GM19395 (cell line): ENCODE measurements around the gene ARL6.

Experiments
- ATAC-seq: cut with Tn5 transposase; IDR thresholded peaks from one replicate; pipeline ENCODE4 v1.9.1; 2021; ENCODE audit warnings: mild to moderate bottlenecking, moderate library complexity; ENCODE audit not compliant: unreplicated experiment

The ARL6 gene

GRCh38 chr3:97764407-97765238, at the start of gene ARL6:
TSS of gene ARL6 (plus strand) at chr3:97764758. CDS start at chr3:97768108, 3,350 bp downstream.
- ATAC-seq: peak; percentile 96

- peak; percentile 89 for ATAC-seq
Observed at GRCh38 chr3:97719156-97719821, 45.3 kb upstream of the ARL6 start.

- no peak for ATAC-seq
Observed at GRCh38 chr3:97720417-97720816, 44.1 kb upstream of the ARL6 start.

GRCh38 chr3:97721446-97721845, 43.1 kb upstream of the ARL6 start:
- no peak for ATAC-seq

- ATAC-seq: no peak
Observed at GRCh38 chr3:97736928-97737327, 27.6 kb upstream of the ARL6 start.

- ATAC-seq: no peak
Observed at GRCh38 chr3:97738761-97739160, 25.8 kb upstream of the ARL6 start.

- no peak for ATAC-seq
Observed at GRCh38 chr3:97742036-97742435, 22.5 kb upstream of the ARL6 start.

- ATAC-seq: no peak
Observed at GRCh38 chr3:97744289-97744688, 20.3 kb upstream of the ARL6 start.

GRCh38 chr3:97763586-97764406, 762 bp upstream of the ARL6 start:
- ATAC-seq: peak; percentile 55

- ATAC-seq: no peak
Observed at GRCh38 chr3:97765336-97765735, 778 bp downstream of the ARL6 start.

GRCh38 chr3:97772926-97773325, 8.4 kb downstream of the ARL6 start:
- no peak for ATAC-seq

- no peak for ATAC-seq
Observed at GRCh38 chr3:97778152-97778551, 13.6 kb downstream of the ARL6 start.

GRCh38 chr3:97793420-97794019, 29.0 kb downstream of the ARL6 start:
- no peak for ATAC-seq

GRCh38 chr3:97795951-97796350, 31.4 kb downstream of the ARL6 start:
- no peak for ATAC-seq

- no peak for ATAC-seq
Observed at GRCh38 chr3:97804471-97804870, 39.9 kb downstream of the ARL6 start.

GRCh38 chr3:97810779-97811390, 46.3 kb downstream of the ARL6 start:
- ATAC-seq: no peak

GRCh38 chr3:97815149-97815917, 50.8 kb downstream of the ARL6 start:
- peak; percentile 57 for ATAC-seq

- no peak for ATAC-seq
Observed at GRCh38 chr3:97816811-97817210, 52.3 kb downstream of the ARL6 start.

- no peak for ATAC-seq
Observed at GRCh38 chr3:97817965-97818364, 53.4 kb downstream of the ARL6 start.

- no peak for ATAC-seq
Observed at GRCh38 chr3:97820780-97821179, 56.2 kb downstream of the ARL6 start.
